ENCODE measurements around the gene FAM228A.
"Not testable (repeated sequence)": the region's sequence is repeated elsewhere in the genome, so short reads cannot be mapped to it uniquely, and the experiment has no call there.

Gene FAM228A

GRCh38 chr2:24191848-24192247 is 17.0 kb downstream of the FAM228A start:
- FAIRE-seq: no peak

- not testable (repeated sequence) for FAIRE-seq
These were observed 22.4 kb downstream of the FAM228A start for GRCh38 chr2:24197213-24197612.

GRCh38 chr2:24199968-24200590 is 25.2 kb downstream of the FAM228A start:
- no peak for FAIRE-seq

GRCh38 chr2:24200799-24201198 is 25.9 kb downstream of the FAM228A start:
- no peak for FAIRE-seq

DNA sequence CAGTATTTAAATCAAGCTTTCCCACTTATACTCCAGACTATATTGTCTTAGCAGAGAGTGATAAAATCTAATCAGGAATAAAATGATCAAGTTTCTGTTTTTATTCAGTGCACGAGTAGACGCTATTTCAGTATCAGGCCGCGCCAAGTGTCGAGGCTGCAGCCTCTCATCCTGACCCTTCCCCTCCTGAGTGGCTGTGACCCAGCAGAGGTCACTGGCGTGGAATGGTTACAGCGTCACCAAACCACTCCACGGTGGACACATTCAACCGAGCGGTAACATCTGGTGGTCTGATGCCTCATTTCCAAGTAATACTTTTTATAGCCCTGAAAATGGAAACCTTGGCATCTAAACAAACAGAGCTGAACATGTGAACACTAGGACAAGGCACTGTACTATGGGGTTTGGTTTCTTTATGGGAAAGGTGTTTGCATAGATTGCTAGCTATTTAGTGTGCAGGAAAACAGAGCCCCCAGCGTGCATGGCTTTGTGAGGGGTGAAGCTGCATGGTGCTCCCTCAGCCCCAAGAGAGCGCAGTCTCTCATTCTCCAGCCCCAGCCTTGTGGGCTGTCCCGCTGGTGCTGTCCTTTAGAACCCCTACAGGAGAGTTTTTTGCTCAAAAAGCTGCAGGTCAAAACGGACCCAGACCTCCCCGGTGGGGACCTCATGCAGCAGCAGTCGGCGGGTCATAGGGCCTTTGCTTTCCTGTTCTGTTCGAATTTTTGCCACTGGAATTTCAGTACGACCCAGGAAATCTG is 28.4 kb downstream of the FAM228A start:
- FAIRE-seq: no peak

DNA sequence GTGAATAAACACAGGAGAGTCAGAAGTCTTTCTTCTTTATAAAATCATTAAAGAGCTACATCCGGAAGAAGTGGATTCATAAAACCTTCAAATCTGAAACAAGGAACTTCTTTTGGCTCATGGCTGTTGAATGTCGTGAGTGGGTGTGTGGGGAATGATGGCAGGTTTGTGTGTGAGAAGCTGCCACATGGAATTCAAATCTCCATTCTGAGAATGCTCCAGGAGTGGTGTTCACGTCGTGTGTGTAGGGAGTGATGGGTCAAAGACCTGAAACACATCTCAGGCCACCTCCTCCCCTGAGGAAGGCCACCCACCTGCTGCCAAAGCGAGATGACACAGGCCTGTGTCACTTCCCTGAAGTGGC is 28.9 kb downstream of the FAM228A start:
- no peak for FAIRE-seq

GRCh38 chr2:24204505-24204904 is 29.7 kb downstream of the FAM228A start:
- no peak for FAIRE-seq

- no peak for FAIRE-seq
These were observed 30.3 kb downstream of the FAM228A start for GRCh38 chr2:24205131-24205530.

DNA sequence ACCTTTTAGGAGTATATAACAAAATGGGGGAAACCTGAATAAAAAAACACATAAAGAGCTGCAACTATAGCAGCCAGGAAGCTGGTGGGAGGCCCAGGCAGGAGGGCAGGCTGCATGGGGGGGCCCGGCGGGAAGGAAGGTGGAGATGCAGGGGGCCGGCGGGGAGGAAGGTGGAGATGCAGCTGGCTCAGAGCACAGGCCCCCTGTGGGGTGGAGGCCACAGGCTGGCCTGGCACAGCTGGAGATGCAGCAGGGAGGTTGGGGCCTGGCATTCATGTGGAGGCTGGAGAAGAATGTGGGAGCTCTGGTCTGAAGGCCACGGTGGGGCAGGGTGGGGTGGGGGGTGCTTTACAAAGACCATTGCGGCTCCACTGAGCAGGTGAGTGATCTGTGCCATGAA is 31.4 kb downstream of the FAM228A start:
- no peak for FAIRE-seq

DNA sequence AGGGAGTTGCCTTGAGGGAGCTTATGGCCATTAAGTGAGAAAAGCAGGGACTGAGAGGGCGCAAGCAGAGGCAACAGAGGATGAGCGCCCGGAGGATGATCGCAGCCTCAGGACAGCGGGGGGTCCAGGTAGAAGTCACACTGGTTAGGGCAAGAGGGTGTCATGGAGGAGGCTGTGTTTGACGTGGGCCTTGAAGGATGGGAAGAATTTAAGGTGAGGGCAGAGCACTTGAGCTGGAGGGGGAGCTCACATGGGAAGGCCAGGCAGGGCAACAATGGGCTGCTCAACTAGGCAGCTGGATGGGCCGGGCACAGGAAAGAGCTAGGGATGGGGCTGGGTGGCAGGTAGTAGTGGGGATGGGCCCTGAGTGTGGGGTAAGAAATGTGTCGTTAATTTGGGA is 31.9 kb downstream of the FAM228A start:
- no peak for FAIRE-seq

GRCh38 chr2:24207359-24207758 is 32.5 kb downstream of the FAM228A start:
- no peak for FAIRE-seq

- no peak for FAIRE-seq
These were observed 33.6 kb downstream of the FAM228A start for GRCh38 chr2:24208490-24208889.

- no peak for FAIRE-seq
These were observed 34.7 kb downstream of the FAM228A start for GRCh38 chr2:24209389-24210105.

DNA sequence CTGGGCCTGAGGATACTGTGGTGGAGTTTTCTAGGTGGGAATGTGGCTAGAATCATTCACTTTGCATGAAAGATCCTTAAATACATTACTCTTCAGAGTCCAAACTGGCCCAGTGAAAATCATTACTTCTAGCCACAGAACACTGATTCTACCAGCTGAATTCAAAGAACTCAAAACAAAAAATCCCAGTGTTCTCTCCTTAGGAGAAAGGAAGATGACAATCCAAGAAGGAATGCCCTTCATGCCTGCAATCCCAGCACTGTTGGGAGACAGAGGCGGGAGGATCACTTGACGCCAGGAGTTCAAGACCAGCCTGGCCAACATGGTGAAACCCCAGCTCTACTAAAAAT is 35.2 kb downstream of the FAM228A start:
- FAIRE-seq: no peak

DNA sequence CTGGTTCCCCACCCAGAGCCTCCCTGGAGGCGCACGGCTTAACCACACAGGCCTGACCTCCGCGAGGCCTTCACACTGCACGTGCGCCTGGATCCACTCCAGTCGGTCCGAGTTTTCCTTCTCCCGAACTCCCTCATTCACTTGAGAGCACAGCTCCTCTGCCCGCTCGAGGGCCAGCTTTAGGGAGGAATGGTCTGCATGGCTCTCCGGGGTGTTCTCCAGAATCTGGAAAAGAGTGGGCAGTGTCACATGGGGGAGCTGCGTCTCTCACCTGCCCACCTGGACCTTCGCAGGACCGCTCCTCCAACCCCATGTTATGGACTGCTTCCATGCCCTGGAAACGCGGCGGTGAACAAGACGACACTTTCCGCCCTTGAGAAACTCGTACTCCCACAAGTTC is 35.9 kb downstream of the FAM228A start:
- FAIRE-seq: no peak

DNA sequence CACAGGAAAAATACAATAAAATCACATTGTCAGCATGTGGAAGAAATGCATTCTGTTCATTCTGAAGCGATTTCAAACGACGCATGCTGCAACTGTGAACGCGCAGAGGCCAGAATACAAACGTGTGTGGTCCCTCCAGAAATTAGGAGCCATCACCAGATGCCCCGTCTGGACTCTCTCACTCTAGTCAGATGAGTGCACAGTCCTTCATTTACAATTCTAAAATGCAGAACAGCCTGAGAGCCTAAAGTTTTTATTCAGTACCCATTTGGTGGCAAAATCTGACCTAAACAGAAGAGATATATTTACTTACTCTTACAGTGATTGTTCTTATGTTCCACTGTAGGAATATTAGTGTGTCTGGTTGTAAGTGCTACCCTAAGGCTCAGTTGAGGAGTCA is 36.6 kb downstream of the FAM228A start:
- no peak for FAIRE-seq

- no peak for FAIRE-seq
These were observed 40.0 kb downstream of the FAM228A start for GRCh38 chr2:24214880-24215279.

DNA sequence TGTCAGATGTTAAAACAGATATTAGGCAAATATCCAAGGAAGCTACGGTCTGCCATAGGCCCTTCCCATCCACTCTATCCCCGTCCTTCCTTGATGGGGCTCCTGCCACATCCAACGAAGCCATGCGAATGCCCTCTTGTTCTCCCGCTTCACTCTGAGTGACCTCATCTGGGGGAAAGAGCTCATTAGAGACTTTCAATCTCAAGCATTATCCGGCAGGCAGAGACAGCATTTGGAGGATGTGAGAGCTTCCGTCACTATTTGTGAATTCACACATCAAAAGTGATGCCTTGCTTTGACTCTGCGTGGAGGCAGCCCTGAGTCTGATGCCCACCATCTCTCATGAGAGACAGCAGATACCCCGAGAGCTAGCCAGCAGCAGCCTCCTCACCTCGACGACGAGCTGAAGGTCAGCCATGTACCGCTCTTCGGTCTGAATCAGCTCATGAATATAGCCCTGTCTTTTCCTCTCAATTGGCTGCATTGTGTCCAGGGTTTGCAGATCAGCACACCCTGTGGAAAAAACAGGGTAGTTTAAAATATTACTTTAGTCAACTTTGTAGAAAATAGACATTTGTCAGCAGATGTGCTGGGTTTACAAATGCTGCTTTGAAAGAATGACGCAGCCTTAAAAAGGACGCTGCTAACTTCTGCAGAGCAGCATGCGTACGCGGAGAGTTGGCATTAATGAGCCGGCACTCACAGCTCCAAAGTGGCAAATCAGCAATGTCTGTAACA is 45.9 kb downstream of the FAM228A start:
- no peak for FAIRE-seq

- FAIRE-seq: no peak
These were observed 46.6 kb downstream of the FAM228A start for GRCh38 chr2:24221343-24222050.

GRCh38 chr2:24222946-24223345 is 48.1 kb downstream of the FAM228A start:
- no peak for FAIRE-seq

DNA sequence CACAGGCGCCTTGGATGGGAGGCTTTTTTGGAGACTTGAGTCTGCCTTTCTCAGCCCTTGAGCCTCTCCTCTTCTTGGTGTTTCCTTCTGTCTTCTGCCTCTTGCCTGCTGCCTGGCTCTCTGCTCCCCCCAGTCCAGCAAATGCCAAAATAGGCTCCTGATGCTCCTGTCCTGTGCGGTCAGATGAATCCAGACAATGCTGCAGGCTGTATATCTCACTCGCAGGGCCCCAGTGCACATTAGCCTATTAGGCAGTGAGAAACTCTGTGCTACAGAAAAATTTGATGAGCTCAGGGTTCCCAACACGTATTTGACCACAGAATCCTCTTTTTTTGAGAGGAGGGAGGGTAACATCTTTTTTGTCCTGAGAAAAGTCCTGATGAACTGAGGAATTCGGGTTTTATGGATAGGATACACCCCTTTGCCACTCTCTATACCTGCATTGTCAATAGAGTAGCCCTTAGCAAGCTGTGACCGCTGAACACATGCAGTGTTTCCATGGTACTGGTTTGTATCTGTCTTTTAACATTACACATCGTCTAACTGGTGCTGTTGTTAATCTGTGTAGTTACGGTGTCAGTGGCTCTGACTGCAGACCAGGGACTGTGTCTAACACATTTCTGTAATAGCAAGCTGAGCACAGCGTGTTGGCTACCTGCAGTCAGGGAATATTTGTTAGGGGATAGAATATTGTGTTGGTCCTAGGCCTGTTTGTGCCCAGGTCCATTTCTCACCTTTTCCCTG is 50.8 kb downstream of the FAM228A start:
- no peak for FAIRE-seq

DNA sequence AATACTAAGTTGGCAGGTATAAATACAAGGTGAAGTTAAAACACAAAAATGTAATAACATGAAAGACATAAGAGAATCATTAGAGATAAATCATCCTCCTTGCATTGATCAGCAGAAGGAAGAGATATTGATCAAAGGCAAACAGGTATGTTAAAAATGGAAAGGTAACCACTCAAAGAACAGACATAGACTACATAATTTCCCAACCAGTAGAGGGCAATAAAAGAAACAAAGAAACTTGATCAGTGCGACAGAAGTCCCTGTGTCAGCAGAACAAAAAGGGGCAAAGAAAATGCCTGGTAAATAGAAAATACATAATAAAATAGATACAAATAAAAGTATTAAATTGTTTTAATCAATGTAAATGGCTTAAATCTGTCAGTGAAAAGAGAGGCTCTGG is 53.6 kb downstream of the FAM228A start:
- FAIRE-seq: peak; percentile 86

Data from TTC549 (cell line).